Uterus (tissue), 4 donors: ENCODE results near the gene SUPT5H. TPM values are rescaled to one million over a fixed set of nuclear protein-coding genes. Genes with fewer than 3 reads are reported as not detected.

ENCODE experiments used
- DNase-seq, 2 donors: peaks; one replicate each; pipeline ENCODE4 v3.0.0-alpha.2; 2019 to 2020
- H3K27ac ChIP-seq, 2 donors: fragments of 200-600 bp; sonication (generic); 1 replicate in 1 of 2; 2 replicates in 1 of 2; pipeline ENCODE4 v1.5.1; 2016 to 2018
- H3K27me3 ChIP-seq, 2 donors: fragments of 200-600 bp; sonication (generic); one replicate each; pipeline ENCODE4 v1.5.1; 2018 to 2019; ENCODE audit warnings: control low read depth in 1 of 2
- H3K36me3 ChIP-seq, 2 donors: fragments of 200-600 bp; sonication (generic); one replicate each; pipeline ENCODE4 v1.5.1; 2019; ENCODE audit warnings: control low read depth in 1 of 2
- H3K4me1 ChIP-seq, 2 donors: fragments of 200-600 bp; sonication (generic); one replicate each; pipeline ENCODE4 v1.5.1; 2018 to 2019; ENCODE audit warnings: control low read depth in 1 of 2
- H3K4me3 ChIP-seq, 2 donors: fragments of 200-600 bp; sonication (generic); 1 replicate in 1 of 2; 2 replicates in 1 of 2; pipeline ENCODE4 v1.5.1; 2018 to 2019; ENCODE audit warnings: mild to moderate bottlenecking in 1 of 2
- H3K9me3 ChIP-seq, 2 donors: fragments of 200-600 bp; sonication (generic); one replicate each; pipeline ENCODE4 v1.5.1; 2019; ENCODE audit warnings: control low read depth in 1 of 2
- CTCF ChIP-seq, 4 experiments: fragments of 200-600 bp in 2 of 4; fragments of 450-650 bp in 2 of 4; sonication (generic) in 2 of 4; IDR thresholded peaks; one replicate each; pipeline ENCODE4 v1.5.1; 2016 to 2019; ENCODE audit warnings: antibody characterized with exemption in 4 of 4, mild to moderate bottlenecking in 2 of 4, moderate library complexity in 1 of 4
- POLR2A ChIP-seq, 2 donors: fragments of 450-650 bp; IDR thresholded peaks; one replicate each; pipeline ENCODE4 v1.6.1; 2016; ENCODE audit warnings: antibody characterized with exemption in 2 of 2, mild to moderate bottlenecking in 1 of 2, moderate library complexity in 1 of 2
- intact Hi-C: fragments of 100-400 bp; cut with DNase I; formaldehyde crosslinking; loops from one replicate; pipeline ENCODE4 v1.15.1; 2023; ENCODE audit warnings: low total_unique reads
- total RNA-seq, 4 donors: library from RNA; depleted of rRNA in 3 of 4; stranded (reverse); fragments of >200 nt in 3 of 4; gene quantifications; one replicate each; pipeline versions ENCODE4 v1.1.0 to v1.2.4, GENCODE V29; 2014 to 2023
- donor health status: DM: yes; HTN: yes; CAD: no.

SUPT5H gene
- total RNA-seq, 4 donors from 2014 or later = 11.8 to 119 (median 40.0) TPM

- Histone ChIP-seq H3K9me3 (no peaks in the 10 kb centered on the region), H3K36me3 (no peaks in the 10 kb centered on the region), H3K4me3 (no peak overlapping the region), H3K27me3 (no peaks in the 10 kb centered on the region), H3K4me1 (peaks cover 0 to 3% of the 10 kb centered on the region in 2 donors), H3K27ac (no peak overlapping the region)
- no peak for TF ChIP-seq POLR2A (IDR thresholded peaks at IDR 0.05)
- TF ChIP-seq CTCF (IDR thresholded peaks at IDR 0.05) = no peak
- no peak for DNase-seq
- intact Hi-C loops = no loop called here
Measured at GRCh38 chr19:39420769-39421168, 24.6 kb upstream of the SUPT5H start.

GRCh38 chr19:39422020-39422419 is 23.4 kb upstream of the SUPT5H start:
- Histone ChIP-seq H3K4me3 (no peak overlapping the region), H3K9me3 (no peaks in the 10 kb centered on the region), H3K27ac (no peak overlapping the region), H3K4me1 (peaks cover 0 to 3% of the 10 kb centered on the region in 2 donors), H3K27me3 (no peaks in the 10 kb centered on the region), H3K36me3 (no peaks in the 10 kb centered on the region)
- intact Hi-C loops = no loop called here
- DNase-seq = no peak
- TF ChIP-seq POLR2A (IDR thresholded peaks at IDR 0.05) = no peak
- TF ChIP-seq CTCF (IDR thresholded peaks at IDR 0.05) = no peak

GRCh38 chr19:39423258-39424086 is 21.9 kb upstream of the SUPT5H start:
- intact Hi-C loops = no loop called here
- Histone ChIP-seq H3K4me1 (peaks cover 0 to under 1% of the 10 kb centered on the region in 2 donors), H3K4me3 (no peak overlapping the region), H3K27me3 (no peaks in the 10 kb centered on the region), H3K27ac (no peak overlapping the region), H3K9me3 (no peaks in the 10 kb centered on the region), H3K36me3 (no peaks in the 10 kb centered on the region)
- TF ChIP-seq POLR2A (IDR thresholded peaks at IDR 0.05) (no peak), CTCF (IDR thresholded peaks at IDR 0.05) (no peak)
- DNase-seq = no peak

DNA sequence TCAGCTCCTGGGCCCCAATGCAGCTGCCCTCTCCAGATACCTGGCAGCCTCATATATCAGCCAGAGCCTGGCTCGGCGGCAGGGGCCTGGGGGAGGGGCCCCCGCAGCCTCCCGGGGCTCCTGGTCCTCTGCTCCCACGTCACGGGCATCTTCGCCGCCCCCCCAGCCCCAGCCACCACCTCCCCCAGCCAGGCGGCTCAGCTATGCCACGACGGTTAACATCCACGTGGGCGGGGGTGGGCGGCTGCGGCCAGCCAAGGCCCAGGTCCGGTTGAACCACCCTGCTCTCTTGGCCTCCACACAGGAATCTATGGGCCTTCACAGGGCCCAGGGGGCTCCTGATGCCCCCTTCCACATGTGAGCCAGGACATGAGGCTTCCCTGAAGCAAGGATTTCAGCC is 20.4 kb upstream of the SUPT5H start:
- H3K4me3 ChIP-seq = no peak overlapping the region
- no peaks in the 10 kb centered on the region for H3K27me3 ChIP-seq
- intact Hi-C loops = no loop called here
- no peaks in the 10 kb centered on the region for H3K9me3 ChIP-seq
- H3K27ac ChIP-seq = no peak overlapping the region
- H3K36me3 ChIP-seq = no peaks in the 10 kb centered on the region
- no peak for DNase-seq
- peaks cover 6 to 8% of the 10 kb centered on the region in 2 donors for H3K4me1 ChIP-seq
- TF ChIP-seq POLR2A (IDR thresholded peaks at IDR 0.05) (no peak), CTCF (IDR thresholded peaks at IDR 0.05) (no peak)

DNA sequence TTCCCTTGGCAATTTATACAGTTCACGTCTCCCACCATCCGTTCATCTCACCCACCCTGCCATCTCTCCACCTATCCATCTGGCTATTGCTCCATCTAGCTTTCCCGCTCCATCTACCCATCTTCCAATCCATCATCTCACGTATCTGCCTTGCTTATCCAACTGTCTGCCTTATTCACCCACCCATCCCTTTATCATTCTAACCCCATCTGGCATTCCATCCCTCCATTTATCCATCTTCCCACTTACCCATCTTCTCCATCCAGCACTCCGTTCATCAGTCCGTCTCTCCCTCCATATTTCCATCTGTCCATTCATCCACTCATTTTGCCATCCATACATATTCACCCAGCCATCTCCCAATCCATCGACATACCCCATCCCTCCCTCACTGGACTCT is 19.6 kb upstream of the SUPT5H start:
- Histone ChIP-seq H3K4me3 (no peak overlapping the region), H3K27me3 (no peaks in the 10 kb centered on the region), H3K4me1 (peaks cover 6 to 8% of the 10 kb centered on the region in 2 donors), H3K27ac (no peak overlapping the region), H3K9me3 (no peaks in the 10 kb centered on the region), H3K36me3 (no peaks in the 10 kb centered on the region)
- intact Hi-C loops = no loop called here
- no peak for DNase-seq
- TF ChIP-seq CTCF (IDR thresholded peaks at IDR 0.05) (no peak), POLR2A (IDR thresholded peaks at IDR 0.05) (no peak)
